Measurements from ENCODE around the gene EBF3.

EBF3 gene

DNA sequence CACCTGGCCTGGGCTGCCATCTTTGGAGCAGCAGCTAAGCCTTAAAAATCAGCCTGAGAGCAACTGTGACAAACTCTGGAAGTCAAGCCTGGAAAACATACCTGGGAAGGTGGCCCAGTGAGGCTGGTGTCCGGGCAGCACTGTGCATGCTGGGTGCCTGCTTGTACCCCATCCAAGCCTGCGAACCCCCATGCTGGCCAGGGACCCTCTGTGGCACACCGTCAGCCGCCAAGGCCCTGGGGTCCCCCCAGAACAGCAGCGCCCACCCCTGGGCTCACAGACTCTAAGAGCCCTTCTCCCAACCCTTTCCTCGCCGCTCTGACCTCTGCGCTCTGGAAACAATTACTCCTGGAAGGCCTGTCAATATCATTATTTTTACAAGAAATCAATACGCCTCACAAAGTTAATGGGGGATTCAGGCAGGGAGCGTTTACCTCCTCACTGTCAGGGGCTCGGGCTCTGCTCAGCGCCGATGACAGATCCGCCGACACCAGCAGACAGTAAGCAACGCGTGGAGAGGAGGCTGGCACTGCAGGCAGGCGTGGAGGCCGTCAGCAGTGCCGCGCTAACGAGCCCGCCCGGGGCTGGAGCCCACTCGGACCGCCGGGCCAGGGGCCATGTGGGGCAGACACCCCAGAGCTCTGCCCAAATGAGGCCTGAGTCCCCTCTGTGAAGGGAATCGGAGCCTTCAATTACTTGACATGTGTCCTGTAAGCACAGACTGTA is 54.4 kb downstream of the EBF3 start:
- no peaks in the 10 kb centered on the region for H3K27me3 ChIP-seq (ENCODE audit: control insufficient read depth in 1 of 2, insufficient read depth in 1 of 2, low read length in 2 of 2)
- no peak overlapping the region for H3K4ac ChIP-seq (ENCODE audit: low read depth in 1 of 2, low read length in 2 of 2)
- WGBS = 92% methylated on average over 28 of the region's 28 CpGs
- H3K9ac ChIP-seq (ENCODE audit: low read length) = no peak overlapping the region
- H3K14ac ChIP-seq (ENCODE audit: low read length in 2 of 2) = no peak overlapping the region
- no peak overlapping the region for H2BK120ac ChIP-seq (ENCODE audit: low read depth, low read length)
- no peak overlapping the region for H3K23ac ChIP-seq (ENCODE audit: low read length in 2 of 2)
- H2AFZ ChIP-seq (ENCODE audit: low read depth, low read length) = no peak overlapping the region
- H3K18ac ChIP-seq (ENCODE audit: low read depth in 1 of 2, low read length in 2 of 2) = no peak overlapping the region
- no peak for DNase-seq
- no peak overlapping the region for H3K4me2 ChIP-seq (ENCODE audit: low read length, poor library complexity, severe bottlenecking)
- H2BK15ac ChIP-seq (ENCODE audit: low read depth, poor library complexity, severe bottlenecking) = no peak overlapping the region
- no peak overlapping the region for H4K8ac ChIP-seq (ENCODE audit: low read length)
- H3K9me3 ChIP-seq (ENCODE audit: control insufficient read depth, low read length) = no peaks in the 10 kb centered on the region
- H3K27ac ChIP-seq (ENCODE audit: low read length, poor library complexity, severe bottlenecking) = no peak overlapping the region
- H4K91ac ChIP-seq (ENCODE audit: low read length) = no peak overlapping the region
- no peaks in the 10 kb centered on the region for H3K79me1 ChIP-seq (replicated peaks; ENCODE audit: low read length, poor library complexity, severe bottlenecking)
- H3K4me1 ChIP-seq (ENCODE audit: control insufficient read depth, insufficient read depth, low read depth, low read length) = no peaks in the 10 kb centered on the region
- H2BK5ac ChIP-seq (ENCODE audit: low read depth, low read length, poor library complexity, severe bottlenecking) = no peak overlapping the region
- peaks cover 0 to 89% of the 10 kb centered on the region in 2 experiments for H3K36me3 ChIP-seq (ENCODE audit: control insufficient read depth in 1 of 2, insufficient read depth in 2 of 2, low read depth in 1 of 2, low read length in 2 of 2)
- no peak overlapping the region for H2AK5ac ChIP-seq (ENCODE audit: low read length, severe bottlenecking)
- no peak overlapping the region for H3K4me3 ChIP-seq (ENCODE audit: insufficient read depth in 1 of 2, low read depth in 1 of 2, low read length in 2 of 2)
- H2BK12ac ChIP-seq (ENCODE audit: low read length in 2 of 2) = no peak overlapping the region

DNA sequence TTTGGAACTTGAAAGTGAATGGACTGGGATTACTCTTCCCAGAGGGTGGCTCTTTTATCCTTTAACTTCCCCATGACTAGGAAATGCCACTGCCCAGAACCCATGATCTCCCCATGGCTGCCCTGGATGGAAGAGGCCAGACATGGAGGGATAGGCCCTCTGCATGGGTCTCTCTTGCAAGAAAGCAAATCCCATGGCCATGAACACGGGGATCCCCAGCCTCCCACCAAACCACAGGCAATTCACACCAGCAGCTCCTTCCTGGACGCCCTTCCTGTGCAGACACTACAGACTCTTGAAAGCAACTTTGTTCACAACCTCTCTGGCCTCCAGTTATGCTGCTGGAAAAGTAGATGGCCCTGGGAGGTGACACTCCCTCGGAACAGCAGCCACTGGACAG is 55.0 kb downstream of the EBF3 start:
- H3K4me3 ChIP-seq (ENCODE audit: insufficient read depth in 1 of 2, low read depth in 1 of 2, low read length in 2 of 2) = no peak overlapping the region
- H3K4me1 ChIP-seq (ENCODE audit: control insufficient read depth, insufficient read depth, low read depth, low read length) = no peaks in the 10 kb centered on the region
- no peak overlapping the region for H3K4me2 ChIP-seq (ENCODE audit: low read length, poor library complexity, severe bottlenecking)
- H3K4ac ChIP-seq (ENCODE audit: low read depth in 1 of 2, low read length in 2 of 2) = no peak overlapping the region
- H2BK5ac ChIP-seq (ENCODE audit: low read depth, low read length, poor library complexity, severe bottlenecking) = no peak overlapping the region
- 78% methylated on average over 3 of the region's 3 CpGs for WGBS
- H2BK120ac ChIP-seq (ENCODE audit: low read depth, low read length) = no peak overlapping the region
- DNase-seq = no peak
- no peak overlapping the region for H2AFZ ChIP-seq (ENCODE audit: low read depth, low read length)
- no peaks in the 10 kb centered on the region for H3K9me3 ChIP-seq (ENCODE audit: control insufficient read depth, low read length)
- no peak overlapping the region for H3K14ac ChIP-seq (ENCODE audit: low read length in 2 of 2)
- no peak overlapping the region for H2BK15ac ChIP-seq (ENCODE audit: low read depth, poor library complexity, severe bottlenecking)
- peaks cover 0 to 89% of the 10 kb centered on the region in 2 experiments for H3K36me3 ChIP-seq (ENCODE audit: control insufficient read depth in 1 of 2, insufficient read depth in 2 of 2, low read depth in 1 of 2, low read length in 2 of 2)
- H3K79me1 ChIP-seq (replicated peaks; ENCODE audit: low read length, poor library complexity, severe bottlenecking) = no peaks in the 10 kb centered on the region
- H2BK12ac ChIP-seq (ENCODE audit: low read length in 2 of 2) = no peak overlapping the region
- H4K91ac ChIP-seq (ENCODE audit: low read length) = no peak overlapping the region
- no peak overlapping the region for H3K9ac ChIP-seq (ENCODE audit: low read length)
- H4K8ac ChIP-seq (ENCODE audit: low read length) = no peak overlapping the region
- no peak overlapping the region for H3K18ac ChIP-seq (ENCODE audit: low read depth in 1 of 2, low read length in 2 of 2)
- no peak overlapping the region for H3K23ac ChIP-seq (ENCODE audit: low read length in 2 of 2)
- H2AK5ac ChIP-seq (ENCODE audit: low read length, severe bottlenecking) = no peak overlapping the region
- H3K27me3 ChIP-seq (ENCODE audit: control insufficient read depth in 1 of 2, insufficient read depth in 1 of 2, low read length in 2 of 2) = no peaks in the 10 kb centered on the region
- no peak overlapping the region for H3K27ac ChIP-seq (ENCODE audit: low read length, poor library complexity, severe bottlenecking)

DNA sequence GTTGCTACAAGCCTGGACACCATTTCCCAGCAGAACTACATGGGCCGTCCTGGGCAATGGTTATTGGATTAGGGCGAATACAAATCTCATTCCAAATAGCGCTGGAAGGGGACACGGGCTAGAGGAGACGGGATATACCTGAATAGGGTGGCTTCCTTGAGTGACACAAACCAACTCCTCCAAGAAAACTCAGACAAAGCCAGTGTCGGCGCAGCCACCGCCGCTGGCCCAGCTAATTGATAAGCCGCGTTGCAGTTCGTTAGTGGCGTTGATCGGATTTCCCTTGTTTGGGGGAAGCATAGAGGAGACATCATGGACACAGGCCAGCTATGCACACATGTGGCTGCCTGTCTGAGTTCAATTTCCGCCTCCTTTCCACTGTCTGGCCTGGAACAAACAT is 55.7 kb downstream of the EBF3 start:
- Histone ChIP-seq H3K4me2 (ENCODE audit: low read length, poor library complexity, severe bottlenecking) (no peak overlapping the region), H2BK5ac (ENCODE audit: low read depth, low read length, poor library complexity, severe bottlenecking) (no peak overlapping the region), H4K91ac (ENCODE audit: low read length) (no peak overlapping the region), H2AFZ (ENCODE audit: low read depth, low read length) (no peak overlapping the region), H4K8ac (ENCODE audit: low read length) (no peak overlapping the region), H3K27me3 (ENCODE audit: control insufficient read depth in 1 of 2, insufficient read depth in 1 of 2, low read length in 2 of 2) (no peaks in the 10 kb centered on the region), H3K9me3 (ENCODE audit: control insufficient read depth, low read length) (no peaks in the 10 kb centered on the region), H3K4me1 (ENCODE audit: control insufficient read depth, insufficient read depth, low read depth, low read length) (no peaks in the 10 kb centered on the region), H2BK12ac (ENCODE audit: low read length in 2 of 2) (no peak overlapping the region), H3K27ac (ENCODE audit: low read length, poor library complexity, severe bottlenecking) (no peak overlapping the region), H3K14ac (ENCODE audit: low read length in 2 of 2) (no peak overlapping the region), H2BK15ac (ENCODE audit: low read depth, poor library complexity, severe bottlenecking) (no peak overlapping the region), H3K9ac (ENCODE audit: low read length) (no peak overlapping the region), H3K4me3 (ENCODE audit: insufficient read depth in 1 of 2, low read depth in 1 of 2, low read length in 2 of 2) (no peak overlapping the region), H3K36me3 (ENCODE audit: control insufficient read depth in 1 of 2, insufficient read depth in 2 of 2, low read depth in 1 of 2, low read length in 2 of 2) (peaks cover 0 to 88% of the 10 kb centered on the region in 2 experiments), H2BK120ac (ENCODE audit: low read depth, low read length) (no peak overlapping the region), H3K4ac (ENCODE audit: low read depth in 1 of 2, low read length in 2 of 2) (no peak overlapping the region), H3K23ac (ENCODE audit: low read length in 2 of 2) (no peak overlapping the region), H3K18ac (ENCODE audit: low read depth in 1 of 2, low read length in 2 of 2) (no peak overlapping the region), H3K79me1 (replicated peaks; ENCODE audit: low read length, poor library complexity, severe bottlenecking) (no peaks in the 10 kb centered on the region), H2AK5ac (ENCODE audit: low read length, severe bottlenecking) (no peak overlapping the region)
- DNase-seq = no peak
- 95% methylated on average over 15 of the region's 15 CpGs for WGBS

DNA sequence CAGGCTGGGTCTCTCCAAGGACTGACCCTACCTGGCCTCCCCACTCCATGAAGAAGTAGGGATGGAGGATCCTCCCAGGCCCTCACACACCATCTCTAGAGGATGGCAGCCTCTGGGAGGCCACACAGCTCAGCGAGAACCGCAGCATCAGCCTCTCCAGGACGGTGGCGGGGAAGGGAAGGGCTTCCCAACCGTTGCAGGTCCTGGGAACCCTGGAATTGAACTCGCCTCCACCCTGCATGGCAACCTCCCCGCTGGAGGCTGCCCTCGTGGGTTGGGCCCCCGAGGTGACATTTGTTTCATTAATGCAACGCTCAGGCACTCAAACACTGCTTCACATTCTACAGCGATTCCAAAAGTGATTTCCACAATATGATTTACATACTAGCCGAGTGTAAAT is 58.5 kb downstream of the EBF3 start:
- Histone ChIP-seq H3K23ac (ENCODE audit: low read length in 2 of 2) (no peak overlapping the region), H2BK15ac (ENCODE audit: low read depth, poor library complexity, severe bottlenecking) (no peak overlapping the region), H3K4me2 (ENCODE audit: low read length, poor library complexity, severe bottlenecking) (no peak overlapping the region), H3K4ac (ENCODE audit: low read depth in 1 of 2, low read length in 2 of 2) (no peak overlapping the region), H3K4me3 (ENCODE audit: insufficient read depth in 1 of 2, low read depth in 1 of 2, low read length in 2 of 2) (no peak overlapping the region), H3K79me1 (replicated peaks; ENCODE audit: low read length, poor library complexity, severe bottlenecking) (no peaks in the 10 kb centered on the region), H3K27me3 (ENCODE audit: control insufficient read depth in 1 of 2, insufficient read depth in 1 of 2, low read length in 2 of 2) (no peaks in the 10 kb centered on the region), H3K9ac (ENCODE audit: low read length) (no peak overlapping the region), H3K36me3 (ENCODE audit: control insufficient read depth in 1 of 2, insufficient read depth in 2 of 2, low read depth in 1 of 2, low read length in 2 of 2) (peaks cover 0 to 92% of the 10 kb centered on the region in 2 experiments), H2BK12ac (ENCODE audit: low read length in 2 of 2) (no peak overlapping the region), H4K91ac (ENCODE audit: low read length) (no peak overlapping the region), H3K9me3 (ENCODE audit: control insufficient read depth, low read length) (no peaks in the 10 kb centered on the region), H3K18ac (ENCODE audit: low read depth in 1 of 2, low read length in 2 of 2) (no peak overlapping the region), H3K27ac (ENCODE audit: low read length, poor library complexity, severe bottlenecking) (no peak overlapping the region), H3K14ac (ENCODE audit: low read length in 2 of 2) (no peak overlapping the region), H2AK5ac (ENCODE audit: low read length, severe bottlenecking) (no peak overlapping the region), H2AFZ (ENCODE audit: low read depth, low read length) (no peak overlapping the region), H3K4me1 (ENCODE audit: control insufficient read depth, insufficient read depth, low read depth, low read length) (no peaks in the 10 kb centered on the region), H2BK5ac (ENCODE audit: low read depth, low read length, poor library complexity, severe bottlenecking) (no peak overlapping the region), H2BK120ac (ENCODE audit: low read depth, low read length) (no peak overlapping the region), H4K8ac (ENCODE audit: low read length) (no peak overlapping the region)
- no peak for DNase-seq
- WGBS = 78% methylated on average over 10 of the region's 12 CpGs
